NCI-H460 (cell line): ENCODE results near the gene WDR86. TPM values are rescaled to one million over a fixed set of nuclear protein-coding genes. Genes with fewer than 3 reads are reported as not detected.

Source experiments
- DNase-seq: peaks from one replicate; pipeline ENCODE4 v3.0.0-alpha.2; 2016; ENCODE audit warnings: low read depth; ENCODE audit errors: extremely low read depth
- total RNA-seq: library from RNA; depleted of rRNA; stranded (reverse); fragments of >200 nt; shearing (Covaris generic); gene quantifications from 2 replicates; pipeline ENCODE4 v1.2.3, GENCODE V29; 2014

The WDR86 gene
- total RNA-seq, 1 experiment from 2014 or later = not detected

- DNase-seq = no peak
Observed at GRCh38 chr7:151408839-151409666, 785 bp downstream of the WDR86 start.

GRCh38 chr7:151408498-151408838 lies 1.4 kb downstream of the WDR86 start:
- no peak for DNase-seq

GRCh38 chr7:151406886-151407583 lies 2.8 kb downstream of the WDR86 start:
- DNase-seq = no peak

GRCh38 chr7:151406051-151406875 lies 3.6 kb downstream of the WDR86 start:
- no peak for DNase-seq

- no peak for DNase-seq
Observed at GRCh38 chr7:151405588-151405987, 4.2 kb downstream of the WDR86 start.

- no peak for DNase-seq
Observed at GRCh38 chr7:151405056-151405455, 4.8 kb downstream of the WDR86 start.

GRCh38 chr7:151404216-151405011 lies 5.4 kb downstream of the WDR86 start:
- no peak for DNase-seq

GRCh38 chr7:151403764-151404163 lies 6.1 kb downstream of the WDR86 start:
- DNase-seq = no peak

GRCh38 chr7:151402029-151402835 lies 7.6 kb downstream of the WDR86 start:
- DNase-seq = no peak

GRCh38 chr7:151400626-151401315 lies 9.1 kb downstream of the WDR86 start:
- no peak for DNase-seq

GRCh38 chr7:151399906-151400305 lies 9.9 kb downstream of the WDR86 start:
- DNase-seq = no peak

GRCh38 chr7:151399305-151399601 lies 10.6 kb downstream of the WDR86 start:
- no peak for DNase-seq

- DNase-seq = no peak
Observed at GRCh38 chr7:151398446-151399304, 11.2 kb downstream of the WDR86 start.

GRCh38 chr7:151397026-151397425 lies 12.8 kb downstream of the WDR86 start:
- DNase-seq = no peak

- DNase-seq = no peak
Observed at GRCh38 chr7:151396328-151396970, 13.4 kb downstream of the WDR86 start.

- no peak for DNase-seq
Observed at GRCh38 chr7:151395036-151395367, 14.8 kb downstream of the WDR86 start.

GRCh38 chr7:151394076-151395035 lies 15.5 kb downstream of the WDR86 start:
- no peak for DNase-seq
